ENCODE measurements around the gene RAB29. TPM values are rescaled to one million over a fixed set of nuclear protein-coding genes. Genes with fewer than 3 reads are reported as not detected.
A peak's percentile ranks its signal among the peaks of the same experiment; 100 is the strongest.

The RAB29 gene
- total and polyA plus RNA-seq, 9 of the 15 experiments (the other 6 are each of a cell fraction or from before 2014, with no cell fraction given) = 6.3 to 17.6 (median 8.0) TPM

DNA sequence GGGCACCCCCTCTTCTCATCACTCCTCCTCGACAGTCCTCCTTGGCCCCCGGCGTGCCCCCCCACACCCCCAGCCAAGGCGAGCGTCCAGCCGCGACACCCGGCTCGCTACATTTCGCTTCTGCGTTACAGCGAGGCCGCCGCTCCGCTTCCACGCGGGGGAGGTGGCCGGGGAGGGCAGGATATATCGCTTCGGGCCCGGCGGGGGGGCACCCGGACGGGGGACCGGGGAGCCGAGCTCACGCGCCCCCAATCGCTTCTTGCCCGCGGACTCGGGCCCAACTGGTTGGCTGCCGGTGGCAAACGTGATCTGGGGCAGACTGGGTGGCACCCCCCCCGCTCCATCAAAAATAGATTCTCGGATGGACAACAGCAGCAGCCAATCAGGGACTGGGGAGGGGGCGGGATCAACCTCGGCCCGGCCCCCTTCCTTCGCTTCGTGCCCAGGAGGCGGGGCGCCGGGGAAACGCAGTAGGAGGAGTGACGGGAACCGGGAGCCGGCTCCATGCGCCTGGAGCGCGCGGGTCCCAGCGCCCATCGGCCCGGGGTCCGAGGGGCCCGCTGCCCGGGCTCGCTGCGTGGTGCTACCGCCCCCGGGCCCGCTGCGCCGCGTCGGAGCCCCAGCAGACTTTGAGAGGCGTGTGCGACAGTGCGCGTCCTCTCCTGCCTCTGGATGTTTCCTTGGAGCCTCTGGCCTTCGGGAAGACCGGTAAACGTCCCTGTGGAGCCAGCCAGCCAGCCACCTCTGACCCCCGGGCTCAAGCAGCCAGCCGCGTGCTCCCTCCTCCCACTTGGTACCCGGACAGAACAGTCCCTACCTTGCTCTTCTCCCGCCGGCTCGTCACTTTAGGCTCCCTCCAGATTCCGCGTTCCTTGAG lies 37.8 kb upstream of the RAB29 start, which contains the start of gene SLC41A1 (continued):
- TF ChIP-seq, protein P1, sequence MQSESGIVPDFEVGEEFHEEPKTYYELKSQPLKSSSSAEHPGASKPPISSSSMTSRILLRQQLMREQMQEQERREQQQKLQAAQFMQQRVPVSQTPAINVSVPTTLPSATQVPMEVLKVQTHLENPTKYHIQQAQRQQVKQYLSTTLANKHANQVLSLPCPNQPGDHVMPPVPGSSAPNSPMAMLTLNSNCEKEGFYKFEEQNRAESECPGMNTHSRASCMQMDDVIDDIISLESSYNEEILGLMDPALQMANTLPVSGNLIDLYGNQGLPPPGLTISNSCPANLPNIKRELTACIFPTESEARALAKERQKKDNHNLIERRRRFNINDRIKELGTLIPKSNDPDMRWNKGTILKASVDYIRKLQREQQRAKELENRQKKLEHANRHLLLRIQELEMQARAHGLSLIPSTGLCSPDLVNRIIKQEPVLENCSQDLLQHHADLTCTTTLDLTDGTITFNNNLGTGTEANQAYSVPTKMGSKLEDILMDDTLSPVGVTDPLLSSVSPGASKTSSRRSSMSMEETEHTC (IDR thresholded peaks at IDR 0.05) = no peak
- TF ChIP-seq CBX5 (IDR thresholded peaks at IDR 0.05; ENCODE audit: borderline replicate concordance, low read depth) (no peak), HNRNPLL (IDR thresholded peaks at IDR 0.05; ENCODE audit: low read depth, low read length, poor library complexity, severe bottlenecking) (peak; percentile 49), FOS (IDR thresholded peaks at IDR 0.05; ENCODE audit: extremely low read depth, insufficient read length) (peak; percentile 83), ARID2 (IDR thresholded peaks at IDR 0.05) (no peak), CBX3 (IDR thresholded peaks at IDR 0.05; ENCODE audit: borderline replicate concordance in 1 of 2, low read length in 2 of 2) (no peak), SMARCC2 (IDR thresholded peaks at IDR 0.05; ENCODE audit: low read depth) (no peak), MAZ (CRISPR knock-in tag; conservative IDR thresholded peaks at IDR 0.05 in 1 of 2, IDR thresholded peaks at IDR 0.05 in 1 of 2) (peak; percentile 8 to 95; a peak in 3 of 4 replicates), RBM39 (optimal IDR thresholded peaks at IDR 0.05; ENCODE audit: low read depth, low read length) (no peak), MYNN (IDR thresholded peaks at IDR 0.05) (0 out of 2 replicates have a peak, but pooled peaks have one; percentile 24), MYNN (CRISPR knock-in tag; IDR thresholded peaks at IDR 0.05) (no peak), ZNF707 (CRISPR knock-in tag; conservative IDR thresholded peaks at IDR 0.05) (no peak), MED1 (CRISPR knock-in tag; IDR thresholded peaks at IDR 0.05; ENCODE audit: borderline replicate concordance) (no peak)
- TF ChIP-seq, protein P2, sequence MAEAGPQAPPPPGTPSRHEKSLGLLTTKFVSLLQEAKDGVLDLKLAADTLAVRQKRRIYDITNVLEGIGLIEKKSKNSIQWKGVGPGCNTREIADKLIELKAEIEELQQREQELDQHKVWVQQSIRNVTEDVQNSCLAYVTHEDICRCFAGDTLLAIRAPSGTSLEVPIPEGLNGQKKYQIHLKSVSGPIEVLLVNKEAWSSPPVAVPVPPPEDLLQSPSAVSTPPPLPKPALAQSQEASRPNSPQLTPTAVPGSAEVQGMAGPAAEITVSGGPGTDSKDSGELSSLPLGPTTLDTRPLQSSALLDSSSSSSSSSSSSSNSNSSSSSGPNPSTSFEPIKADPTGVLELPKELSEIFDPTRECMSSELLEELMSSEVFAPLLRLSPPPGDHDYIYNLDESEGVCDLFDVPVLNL (CRISPR knock-in tag; IDR thresholded peaks at IDR 0.05; ENCODE audit: low read depth) = no peak
- TF ChIP-seq, protein P3, sequence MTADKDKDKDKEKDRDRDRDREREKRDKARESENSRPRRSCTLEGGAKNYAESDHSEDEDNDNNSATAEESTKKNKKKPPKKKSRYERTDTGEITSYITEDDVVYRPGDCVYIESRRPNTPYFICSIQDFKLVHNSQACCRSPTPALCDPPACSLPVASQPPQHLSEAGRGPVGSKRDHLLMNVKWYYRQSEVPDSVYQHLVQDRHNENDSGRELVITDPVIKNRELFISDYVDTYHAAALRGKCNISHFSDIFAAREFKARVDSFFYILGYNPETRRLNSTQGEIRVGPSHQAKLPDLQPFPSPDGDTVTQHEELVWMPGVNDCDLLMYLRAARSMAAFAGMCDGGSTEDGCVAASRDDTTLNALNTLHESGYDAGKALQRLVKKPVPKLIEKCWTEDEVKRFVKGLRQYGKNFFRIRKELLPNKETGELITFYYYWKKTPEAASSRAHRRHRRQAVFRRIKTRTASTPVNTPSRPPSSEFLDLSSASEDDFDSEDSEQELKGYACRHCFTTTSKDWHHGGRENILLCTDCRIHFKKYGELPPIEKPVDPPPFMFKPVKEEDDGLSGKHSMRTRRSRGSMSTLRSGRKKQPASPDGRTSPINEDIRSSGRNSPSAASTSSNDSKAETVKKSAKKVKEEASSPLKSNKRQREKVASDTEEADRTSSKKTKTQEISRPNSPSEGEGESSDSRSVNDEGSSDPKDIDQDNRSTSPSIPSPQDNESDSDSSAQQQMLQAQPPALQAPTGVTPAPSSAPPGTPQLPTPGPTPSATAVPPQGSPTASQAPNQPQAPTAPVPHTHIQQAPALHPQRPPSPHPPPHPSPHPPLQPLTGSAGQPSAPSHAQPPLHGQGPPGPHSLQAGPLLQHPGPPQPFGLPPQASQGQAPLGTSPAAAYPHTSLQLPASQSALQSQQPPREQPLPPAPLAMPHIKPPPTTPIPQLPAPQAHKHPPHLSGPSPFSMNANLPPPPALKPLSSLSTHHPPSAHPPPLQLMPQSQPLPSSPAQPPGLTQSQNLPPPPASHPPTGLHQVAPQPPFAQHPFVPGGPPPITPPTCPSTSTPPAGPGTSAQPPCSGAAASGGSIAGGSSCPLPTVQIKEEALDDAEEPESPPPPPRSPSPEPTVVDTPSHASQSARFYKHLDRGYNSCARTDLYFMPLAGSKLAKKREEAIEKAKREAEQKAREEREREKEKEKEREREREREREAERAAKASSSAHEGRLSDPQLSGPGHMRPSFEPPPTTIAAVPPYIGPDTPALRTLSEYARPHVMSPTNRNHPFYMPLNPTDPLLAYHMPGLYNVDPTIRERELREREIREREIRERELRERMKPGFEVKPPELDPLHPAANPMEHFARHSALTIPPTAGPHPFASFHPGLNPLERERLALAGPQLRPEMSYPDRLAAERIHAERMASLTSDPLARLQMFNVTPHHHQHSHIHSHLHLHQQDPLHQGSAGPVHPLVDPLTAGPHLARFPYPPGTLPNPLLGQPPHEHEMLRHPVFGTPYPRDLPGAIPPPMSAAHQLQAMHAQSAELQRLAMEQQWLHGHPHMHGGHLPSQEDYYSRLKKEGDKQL (CRISPR knock-in tag; IDR thresholded peaks at IDR 0.05; ENCODE audit: borderline replicate concordance) = no peak
- TF ChIP-seq, protein P4, sequence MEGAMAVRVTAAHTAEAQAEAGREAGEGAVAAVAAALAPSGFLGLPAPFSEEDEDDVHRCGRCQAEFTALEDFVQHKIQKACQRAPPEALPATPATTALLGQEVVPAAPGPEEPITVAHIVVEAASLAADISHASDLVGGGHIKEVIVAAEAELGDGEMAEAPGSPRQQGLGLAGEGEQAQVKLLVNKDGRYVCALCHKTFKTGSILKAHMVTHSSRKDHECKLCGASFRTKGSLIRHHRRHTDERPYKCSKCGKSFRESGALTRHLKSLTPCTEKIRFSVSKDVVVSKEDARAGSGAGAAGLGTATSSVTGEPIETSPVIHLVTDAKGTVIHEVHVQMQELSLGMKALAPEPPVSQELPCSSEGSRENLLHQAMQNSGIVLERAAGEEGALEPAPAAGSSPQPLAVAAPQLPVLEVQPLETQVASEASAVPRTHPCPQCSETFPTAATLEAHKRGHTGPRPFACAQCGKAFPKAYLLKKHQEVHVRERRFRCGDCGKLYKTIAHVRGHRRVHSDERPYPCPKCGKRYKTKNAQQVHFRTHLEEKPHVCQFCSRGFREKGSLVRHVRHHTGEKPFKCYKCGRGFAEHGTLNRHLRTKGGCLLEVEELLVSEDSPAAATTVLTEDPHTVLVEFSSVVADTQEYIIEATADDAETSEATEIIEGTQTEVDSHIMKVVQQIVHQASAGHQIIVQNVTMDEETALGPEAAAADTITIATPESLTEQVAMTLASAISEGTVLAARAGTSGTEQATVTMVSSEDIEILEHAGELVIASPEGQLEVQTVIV (CRISPR knock-in tag; IDR thresholded peaks at IDR 0.05; ENCODE audit: borderline replicate concordance) = no peak

Data from K562 (cell line).